Measurements from ENCODE around the gene CASZ1.

DNA sequence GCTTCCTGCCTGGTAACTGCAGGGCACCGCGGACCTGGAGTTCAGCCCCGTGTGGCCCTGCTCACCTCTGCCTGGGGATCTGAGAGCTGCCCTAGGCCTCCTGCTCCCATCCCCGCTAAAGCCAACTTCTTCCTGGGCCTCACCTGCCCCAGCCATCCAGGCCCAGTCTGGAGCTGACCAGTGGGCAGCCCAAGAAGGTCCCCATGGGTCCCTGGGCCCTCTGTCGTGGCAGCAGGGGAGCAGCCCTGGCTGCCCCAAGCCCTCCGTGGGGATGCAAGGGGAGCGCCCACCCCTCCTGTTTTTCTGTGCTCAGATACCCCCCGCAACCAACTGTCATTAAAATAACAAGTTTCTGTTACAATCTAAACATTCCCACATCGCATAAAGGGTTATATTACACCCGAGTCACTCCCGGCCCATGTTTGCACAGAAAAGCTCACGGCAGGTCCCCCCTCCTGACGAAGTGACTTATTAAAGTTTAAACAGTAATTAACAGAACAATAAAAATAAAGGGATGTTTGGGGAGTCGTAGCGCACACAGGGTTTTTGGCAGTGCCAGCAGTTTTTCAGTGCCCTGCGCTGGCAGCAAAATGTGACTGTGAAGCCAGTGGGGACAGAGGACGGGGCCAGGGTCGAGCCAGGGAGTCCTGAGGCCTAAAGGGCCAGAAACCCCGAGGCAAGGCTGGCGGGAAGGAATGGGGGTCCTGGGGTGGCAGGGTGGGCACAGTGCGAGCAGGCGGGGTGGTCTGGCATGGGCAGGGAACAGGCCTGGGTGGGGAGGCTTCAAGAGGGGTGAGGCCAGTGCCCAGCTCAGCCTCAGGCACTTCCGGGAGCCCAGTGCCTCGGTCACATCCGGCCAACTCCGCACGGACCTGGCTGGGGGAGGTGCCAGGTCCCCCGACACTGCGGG lies 121.5 kb downstream of the CASZ1 start:
- TF ChIP-seq, protein P1, sequence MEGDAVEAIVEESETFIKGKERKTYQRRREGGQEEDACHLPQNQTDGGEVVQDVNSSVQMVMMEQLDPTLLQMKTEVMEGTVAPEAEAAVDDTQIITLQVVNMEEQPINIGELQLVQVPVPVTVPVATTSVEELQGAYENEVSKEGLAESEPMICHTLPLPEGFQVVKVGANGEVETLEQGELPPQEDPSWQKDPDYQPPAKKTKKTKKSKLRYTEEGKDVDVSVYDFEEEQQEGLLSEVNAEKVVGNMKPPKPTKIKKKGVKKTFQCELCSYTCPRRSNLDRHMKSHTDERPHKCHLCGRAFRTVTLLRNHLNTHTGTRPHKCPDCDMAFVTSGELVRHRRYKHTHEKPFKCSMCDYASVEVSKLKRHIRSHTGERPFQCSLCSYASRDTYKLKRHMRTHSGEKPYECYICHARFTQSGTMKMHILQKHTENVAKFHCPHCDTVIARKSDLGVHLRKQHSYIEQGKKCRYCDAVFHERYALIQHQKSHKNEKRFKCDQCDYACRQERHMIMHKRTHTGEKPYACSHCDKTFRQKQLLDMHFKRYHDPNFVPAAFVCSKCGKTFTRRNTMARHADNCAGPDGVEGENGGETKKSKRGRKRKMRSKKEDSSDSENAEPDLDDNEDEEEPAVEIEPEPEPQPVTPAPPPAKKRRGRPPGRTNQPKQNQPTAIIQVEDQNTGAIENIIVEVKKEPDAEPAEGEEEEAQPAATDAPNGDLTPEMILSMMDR (IDR thresholded peaks at IDR 0.05; ENCODE audit: poor library complexity): no peak
- no peak for TF ChIP-seq EZH2phosphoT487 (IDR thresholded peaks at IDR 0.05; ENCODE audit: low read depth, severe bottlenecking, unreplicated experiment)

All from hepatocyte (in vitro differentiated cells).